Heart left ventricle (tissue), 13 donors: ENCODE measurements around the gene CLCN1.

ENCODE experiments used
- POLR2A ChIP-seq, 2 donors: fragments of 450-650 bp; IDR thresholded peaks; one replicate each; pipeline ENCODE4 v1.6.1; 2017; ENCODE audit warnings: antibody characterized with exemption in 2 of 2, mild to moderate bottlenecking in 2 of 2, moderate library complexity in 2 of 2
- TF ChIP-seq, protein P1 (sequence below), 12 donors: fragments of 200-600 bp; sonication (generic) in 4 of 12; IDR thresholded peaks; one replicate each; pipeline versions ENCODE4 v1.5.0 to v1.8.0; 2018 to 2022; ENCODE audit warnings: antibody characterized with exemption in 12 of 12, mild to moderate bottlenecking in 5 of 12
- donor health status: ischemic (EF 13 %, LVEDD 7.1; RV severe dilation, severe dysfunction).
- donor health status: DM: no; HTN: yes; CAD: no.
- donor health status: DM: no; HTN: no; CAD: no.
- donor health status: ischemic (EF 25% LVEDD 6.9; RV normal size, moderate dysfunction).
- donor health status: ischemic (EF 25% LVEDD 5.7; RV mildly dilated, moderate dysfunction).
- donor health status: ischemic (EF 35%, LVEDD 5.7; RV mildly dilated, moderate dysfunction).
- donor health status: nonischemic (EF 11% LVEDD 7.7; RV severe dilation, severe dysfunction).
- donor health status: DM: yes; HTN: yes; CAD: no.
- donor health status: PGD.
- donor health status: ischemic (EF 29% LVEDD 5.4; RV normal size, mild dysfunction).
- donor health status: nonischemic (EF 23%, LVEDD 6.1; RV moderate dilation, normal function).

DNA sequence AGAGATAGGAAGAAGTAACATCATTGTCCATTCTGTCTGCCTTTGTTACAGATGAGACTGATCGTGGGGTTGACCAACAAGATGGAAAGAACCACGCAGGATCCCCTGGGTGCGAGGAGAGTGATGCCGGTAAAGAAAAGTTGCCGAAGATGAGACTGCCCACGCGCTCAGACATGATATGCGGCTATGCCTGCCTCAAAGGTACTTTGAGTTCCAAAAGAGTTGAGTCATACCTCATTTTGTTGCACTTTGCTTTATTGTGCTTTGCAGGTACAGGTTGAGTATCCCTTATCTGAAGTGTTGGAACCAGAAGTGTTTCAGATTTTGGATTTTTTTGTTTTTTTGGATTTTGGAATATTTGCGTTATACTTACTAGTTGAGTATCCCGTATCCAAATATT is 12.2 kb upstream of the CLCN1 start:
- TF ChIP-seq, protein P1, sequence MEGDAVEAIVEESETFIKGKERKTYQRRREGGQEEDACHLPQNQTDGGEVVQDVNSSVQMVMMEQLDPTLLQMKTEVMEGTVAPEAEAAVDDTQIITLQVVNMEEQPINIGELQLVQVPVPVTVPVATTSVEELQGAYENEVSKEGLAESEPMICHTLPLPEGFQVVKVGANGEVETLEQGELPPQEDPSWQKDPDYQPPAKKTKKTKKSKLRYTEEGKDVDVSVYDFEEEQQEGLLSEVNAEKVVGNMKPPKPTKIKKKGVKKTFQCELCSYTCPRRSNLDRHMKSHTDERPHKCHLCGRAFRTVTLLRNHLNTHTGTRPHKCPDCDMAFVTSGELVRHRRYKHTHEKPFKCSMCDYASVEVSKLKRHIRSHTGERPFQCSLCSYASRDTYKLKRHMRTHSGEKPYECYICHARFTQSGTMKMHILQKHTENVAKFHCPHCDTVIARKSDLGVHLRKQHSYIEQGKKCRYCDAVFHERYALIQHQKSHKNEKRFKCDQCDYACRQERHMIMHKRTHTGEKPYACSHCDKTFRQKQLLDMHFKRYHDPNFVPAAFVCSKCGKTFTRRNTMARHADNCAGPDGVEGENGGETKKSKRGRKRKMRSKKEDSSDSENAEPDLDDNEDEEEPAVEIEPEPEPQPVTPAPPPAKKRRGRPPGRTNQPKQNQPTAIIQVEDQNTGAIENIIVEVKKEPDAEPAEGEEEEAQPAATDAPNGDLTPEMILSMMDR (IDR thresholded peaks at IDR 0.05) = no peak
- TF ChIP-seq POLR2A (IDR thresholded peaks at IDR 0.05) = no peak
